GM19025 (cell line): ENCODE data around the gene ITGA8.

Source experiments
- ATAC-seq: cut with Tn5 transposase; IDR thresholded peaks from one replicate; pipeline ENCODE4 v1.9.1; 2021; ENCODE audit warnings: mild to moderate bottlenecking, low read depth, moderate library complexity; ENCODE audit not compliant: unreplicated experiment

ITGA8 gene

GRCh38 chr10:15737656-15738055 lies 17.9 kb upstream of the ITGA8 start:
- ATAC-seq, result no peak

- no peak for ATAC-seq
These were observed 16.0 kb upstream of the ITGA8 start for GRCh38 chr10:15735763-15736162.

GRCh38 chr10:15730341-15730740 lies 10.6 kb upstream of the ITGA8 start:
- no peak for ATAC-seq

GRCh38 chr10:15729890-15730289 lies 10.2 kb upstream of the ITGA8 start:
- no peak for ATAC-seq

- no peak for ATAC-seq
These were observed 6.3 kb upstream of the ITGA8 start for GRCh38 chr10:15726042-15726441.

- ATAC-seq, result no peak
These were observed 5.9 kb upstream of the ITGA8 start for GRCh38 chr10:15725603-15726002.

GRCh38 chr10:15724683-15725082 lies 5.0 kb upstream of the ITGA8 start:
- ATAC-seq, result no peak

GRCh38 chr10:15723803-15724202 lies 4.1 kb upstream of the ITGA8 start:
- no peak for ATAC-seq

- no peak for ATAC-seq
These were observed 1.0 kb upstream of the ITGA8 start for GRCh38 chr10:15720635-15721287.

GRCh38 chr10:15719049-15719898 lies 448 bp downstream of the ITGA8 start:
- ATAC-seq, result no peak

GRCh38 chr10:15718694-15719048 lies 1.1 kb downstream of the ITGA8 start:
- ATAC-seq, result no peak

GRCh38 chr10:15715619-15716227 lies 4.0 kb downstream of the ITGA8 start:
- ATAC-seq, result no peak

- no peak for ATAC-seq
These were observed 4.9 kb downstream of the ITGA8 start for GRCh38 chr10:15714847-15715246.

GRCh38 chr10:15712883-15713282 lies 6.8 kb downstream of the ITGA8 start:
- no peak for ATAC-seq

GRCh38 chr10:15710455-15710854 lies 9.3 kb downstream of the ITGA8 start:
- no peak for ATAC-seq

- no peak for ATAC-seq
These were observed 14.4 kb downstream of the ITGA8 start for GRCh38 chr10:15705298-15705697.

- no peak for ATAC-seq
These were observed 15.1 kb downstream of the ITGA8 start for GRCh38 chr10:15704581-15704968.

GRCh38 chr10:15703944-15704580 lies 15.7 kb downstream of the ITGA8 start:
- ATAC-seq, result no peak

GRCh38 chr10:15703151-15703880 lies 16.4 kb downstream of the ITGA8 start:
- no peak for ATAC-seq

GRCh38 chr10:15700078-15700674 lies 19.5 kb downstream of the ITGA8 start:
- no peak for ATAC-seq
